Erythroblast (primary cell): ENCODE results near the gene SSU72.

ENCODE experiments used
- GATA1 ChIP-seq: IDR thresholded peaks from 2 replicates; pipeline ENCODE4 v1.6.1; 2011; ENCODE audit warnings: low read depth, mild to moderate bottlenecking, control low read depth, low read length, moderate library complexity
- POLR2A ChIP-seq: IDR thresholded peaks from 2 replicates; pipeline ENCODE4 v1.6.1; 2011; ENCODE audit warnings: mild to moderate bottlenecking, low read length

DNA sequence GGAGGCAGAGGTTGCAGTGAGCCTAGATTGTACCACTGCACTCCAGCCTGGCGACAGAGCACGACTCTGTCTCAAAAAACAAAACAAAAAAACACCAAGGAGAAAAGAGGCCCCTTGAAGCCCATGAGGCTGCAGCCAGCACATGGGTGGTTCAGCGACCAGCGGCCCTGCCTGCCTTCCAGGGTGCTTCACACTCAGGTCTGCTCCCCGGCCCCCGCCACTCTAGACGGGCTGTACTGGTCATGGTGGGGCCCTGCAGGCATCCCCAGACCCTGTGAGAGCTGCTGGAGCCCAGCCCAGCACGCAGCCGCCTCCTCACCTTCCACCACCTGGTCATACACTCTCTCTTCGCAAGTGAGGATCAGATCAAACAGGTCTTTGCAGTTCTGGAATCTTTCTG lies 30.1 kb downstream of the SSU72 start:
- TF ChIP-seq POLR2A = no peak
- TF ChIP-seq GATA1 = no peak
